Activated CD8-positive, alpha-beta memory T cell treated with anti-CD3 and anti-CD28 coated beads for 4 hours (primary cell): Measurements from ENCODE around the gene CFLAR.
"Not testable (repeated sequence)": the region's sequence is repeated elsewhere in the genome, so short reads cannot be mapped to it uniquely, and the experiment has no call there.

Experiments used
- DNase-seq, 2 donors: peaks; one replicate each; pipeline ENCODE4 v3.0.0-alpha.2; 2020; ENCODE audit warnings: low read depth in 2 of 2

The CFLAR gene

GRCh38 chr2:201118961-201119854 is 3.2 kb downstream of the CFLAR start:
- no peak for DNase-seq

GRCh38 chr2:201122276-201122675 is 6.3 kb downstream of the CFLAR start:
- no peak for DNase-seq

- no peak for DNase-seq
Observed at GRCh38 chr2:201126308-201127151, 10.6 kb downstream of the CFLAR start.

GRCh38 chr2:201127152-201127511 is 11.2 kb downstream of the CFLAR start:
- no peak for DNase-seq

GRCh38 chr2:201127570-201127969 is 11.6 kb downstream of the CFLAR start:
- no peak for DNase-seq

GRCh38 chr2:201128033-201128432 is 12.1 kb downstream of the CFLAR start:
- DNase-seq, result no peak

- no peak for DNase-seq
Observed at GRCh38 chr2:201128933-201129505, 13.1 kb downstream of the CFLAR start.

- DNase-seq, result no peak
Observed at GRCh38 chr2:201130524-201131186, 14.7 kb downstream of the CFLAR start.

- DNase-seq, result no peak
Observed at GRCh38 chr2:201132518-201132917, 16.6 kb downstream of the CFLAR start.

- no peak for DNase-seq
Observed at GRCh38 chr2:201135386-201135785, 19.4 kb downstream of the CFLAR start.

GRCh38 chr2:201136889-201137321 is 20.9 kb downstream of the CFLAR start:
- no peak for DNase-seq

GRCh38 chr2:201137505-201138400 is 21.8 kb downstream of the CFLAR start:
- DNase-seq, result no peak

- DNase-seq, result no peak
Observed at GRCh38 chr2:201138401-201138970, 22.5 kb downstream of the CFLAR start.

- DNase-seq, result not testable (repeated sequence)
Observed at GRCh38 chr2:201138986-201139781, 23.2 kb downstream of the CFLAR start.

- no peak for DNase-seq
Observed at GRCh38 chr2:201139836-201140604, 24.1 kb downstream of the CFLAR start.

GRCh38 chr2:201144101-201145051 is 28.4 kb downstream of the CFLAR start:
- no peak for DNase-seq

GRCh38 chr2:201148434-201148990 is 32.5 kb downstream of the CFLAR start:
- no peak for DNase-seq
